GM12891 (cell line): ENCODE data around the gene TEAD3.

ENCODE experiments used
- POLR2A ChIP-seq: IDR thresholded peaks from 2 replicates; pipeline ENCODE4 v1.6.1; 2011; ENCODE audit warnings: low read depth, low read length, control low read depth
- POLR2AphosphoS5 ChIP-seq: IDR thresholded peaks from 2 replicates; pipeline ENCODE4 v1.6.1; 2011; ENCODE audit warnings: low read depth, low read length, control low read depth

- TF ChIP-seq POLR2AphosphoS5 (no peak; the same call in 1 of the 2 replicates), POLR2A (peak; percentile 28)
These were observed 25.0 kb downstream of the TEAD3 start for GRCh38 chr6:35471836-35472345.
